Activated effector memory CD4-positive, alpha-beta T cell treated with anti-CD3 and anti-CD28 coated beads, Interleukin-2, amount 50 U/mL, for 16 hours (primary cell): ENCODE data around the gene STK4.

ENCODE experiments used
- DNase-seq: peaks from one replicate; pipeline ENCODE4 v3.0.0-alpha.2; 2020

STK4 gene

GRCh38 chr20:44966030-44966961 lies at the start of gene STK4:
Gene STK4, plus strand, starts transcription at chr20:44966512. Its CDS starts 57 bp downstream, at chr20:44966569.
- DNase-seq: peak; percentile 99

GRCh38 chr20:44916586-44916985 lies 49.7 kb upstream of the STK4 start:
- no peak for DNase-seq

GRCh38 chr20:44917399-44917798 lies 48.9 kb upstream of the STK4 start:
- no peak for DNase-seq

- no peak for DNase-seq
These were observed 48.0 kb upstream of the STK4 start for GRCh38 chr20:44918342-44918741.

- DNase-seq: no peak
These were observed 47.6 kb upstream of the STK4 start for GRCh38 chr20:44918761-44919160.

GRCh38 chr20:44921447-44921846 lies 44.9 kb upstream of the STK4 start:
- DNase-seq: no peak

- no peak for DNase-seq
These were observed 41.8 kb upstream of the STK4 start for GRCh38 chr20:44924541-44924940.

GRCh38 chr20:44928595-44928994 lies 37.7 kb upstream of the STK4 start:
- DNase-seq: no peak

GRCh38 chr20:44930517-44931168 lies 35.7 kb upstream of the STK4 start:
- DNase-seq: no peak

GRCh38 chr20:44931911-44932310 lies 34.4 kb upstream of the STK4 start:
- DNase-seq: no peak

GRCh38 chr20:44932916-44933315 lies 33.4 kb upstream of the STK4 start:
- no peak for DNase-seq

GRCh38 chr20:44936510-44936909 lies 29.8 kb upstream of the STK4 start:
- no peak for DNase-seq

GRCh38 chr20:44938637-44939036 lies 27.7 kb upstream of the STK4 start:
- DNase-seq: no peak

GRCh38 chr20:44941120-44941691 lies 25.1 kb upstream of the STK4 start:
- DNase-seq: no peak

- no peak for DNase-seq
These were observed 23.9 kb upstream of the STK4 start for GRCh38 chr20:44942264-44942973.

GRCh38 chr20:44943828-44944227 lies 22.5 kb upstream of the STK4 start:
- no peak for DNase-seq

GRCh38 chr20:44945261-44945660 lies 21.1 kb upstream of the STK4 start:
- no peak for DNase-seq

GRCh38 chr20:44946271-44946852 lies 19.9 kb upstream of the STK4 start:
- DNase-seq: no peak

GRCh38 chr20:44948107-44948506 lies 18.2 kb upstream of the STK4 start:
- no peak for DNase-seq

- no peak for DNase-seq
These were observed 17.8 kb upstream of the STK4 start for GRCh38 chr20:44948513-44948912.

GRCh38 chr20:44950368-44950767 lies 15.9 kb upstream of the STK4 start:
- no peak for DNase-seq

- DNase-seq: no peak
These were observed 13.6 kb upstream of the STK4 start for GRCh38 chr20:44952731-44953130.

- no peak for DNase-seq
These were observed 12.1 kb upstream of the STK4 start for GRCh38 chr20:44954211-44954610.
